ENCODE measurements around the gene MPEG1. TPM values are rescaled to one million over a fixed set of nuclear protein-coding genes. Genes with fewer than 3 reads are reported as not detected.

Gene MPEG1
- total RNA-seq, 4 donors from 2014 or later: 3.6 to 35.5 (median 11.4) TPM

GRCh38 chr11:59225017-59225416 is 12.3 kb upstream of the MPEG1 start:
- Histone ChIP-seq H3K4me1 (peaks cover 0 to 30% (median 6%) of the 10 kb centered on the region in 3 donors), H3K27ac (peak overlapping the region in 2 of 4 donors; percentile 60 to 69), H3K4me3 (no peak overlapping the region), H3K9me3 (no peaks in the 10 kb centered on the region), H3K27me3 (no peaks in the 10 kb centered on the region), H3K36me3 (no peaks in the 10 kb centered on the region)
- ATAC-seq: no peak
- no peak for TF ChIP-seq POLR2AphosphoS5 (IDR thresholded peaks at IDR 0.05)
- TF ChIP-seq POLR2A (IDR thresholded peaks at IDR 0.05): no peak
- TF ChIP-seq EP300 (IDR thresholded peaks at IDR 0.05): no peak
- TF ChIP-seq, protein P1, sequence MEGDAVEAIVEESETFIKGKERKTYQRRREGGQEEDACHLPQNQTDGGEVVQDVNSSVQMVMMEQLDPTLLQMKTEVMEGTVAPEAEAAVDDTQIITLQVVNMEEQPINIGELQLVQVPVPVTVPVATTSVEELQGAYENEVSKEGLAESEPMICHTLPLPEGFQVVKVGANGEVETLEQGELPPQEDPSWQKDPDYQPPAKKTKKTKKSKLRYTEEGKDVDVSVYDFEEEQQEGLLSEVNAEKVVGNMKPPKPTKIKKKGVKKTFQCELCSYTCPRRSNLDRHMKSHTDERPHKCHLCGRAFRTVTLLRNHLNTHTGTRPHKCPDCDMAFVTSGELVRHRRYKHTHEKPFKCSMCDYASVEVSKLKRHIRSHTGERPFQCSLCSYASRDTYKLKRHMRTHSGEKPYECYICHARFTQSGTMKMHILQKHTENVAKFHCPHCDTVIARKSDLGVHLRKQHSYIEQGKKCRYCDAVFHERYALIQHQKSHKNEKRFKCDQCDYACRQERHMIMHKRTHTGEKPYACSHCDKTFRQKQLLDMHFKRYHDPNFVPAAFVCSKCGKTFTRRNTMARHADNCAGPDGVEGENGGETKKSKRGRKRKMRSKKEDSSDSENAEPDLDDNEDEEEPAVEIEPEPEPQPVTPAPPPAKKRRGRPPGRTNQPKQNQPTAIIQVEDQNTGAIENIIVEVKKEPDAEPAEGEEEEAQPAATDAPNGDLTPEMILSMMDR (IDR thresholded peaks at IDR 0.05): no peak
- 85 to 100% methylated on average over 1 of the region's 1 CpG for WGBS, 2 donors (ENCODE audit: low coverage in 1 of 2)

- Histone ChIP-seq H3K4me1 (peaks cover 0 to 30% (median 6%) of the 10 kb centered on the region in 3 donors), H3K9me3 (no peaks in the 10 kb centered on the region), H3K27ac (peak overlapping the region in 3 of 4 donors; percentile 55 to 69 (median 60)), H3K36me3 (no peaks in the 10 kb centered on the region), H3K27me3 (no peaks in the 10 kb centered on the region), H3K4me3 (no peak overlapping the region)
- WGBS, 2 donors (ENCODE audit: low coverage in 1 of 2): 28 to 29% methylated on average over 4 of the region's 4 CpGs
- ATAC-seq: peak; percentile 84
- TF ChIP-seq POLR2A (IDR thresholded peaks at IDR 0.05): no peak
- peak; percentile 63 for TF ChIP-seq POLR2AphosphoS5 (IDR thresholded peaks at IDR 0.05)
These were observed 11.7 kb upstream of the MPEG1 start for GRCh38 chr11:59224351-59224928.

GRCh38 chr11:59223611-59224010 is 10.9 kb upstream of the MPEG1 start:
- Histone ChIP-seq H3K36me3 (no peaks in the 10 kb centered on the region), H3K4me1 (peaks cover 0 to 30% (median 6%) of the 10 kb centered on the region in 3 donors), H3K27ac (peak overlapping the region in 3 of 4 donors; percentile 55 to 69 (median 60)), H3K27me3 (no peaks in the 10 kb centered on the region), H3K9me3 (no peaks in the 10 kb centered on the region), H3K4me3 (no peak overlapping the region)
- WGBS, 2 donors (ENCODE audit: low coverage in 1 of 2): 40 to 48% methylated on average over 2 of the region's 2 CpGs
- TF ChIP-seq POLR2AphosphoS5 (IDR thresholded peaks at IDR 0.05) (no peak), POLR2A (IDR thresholded peaks at IDR 0.05) (no peak), EP300 (IDR thresholded peaks at IDR 0.05) (no peak)
- TF ChIP-seq, protein P1 (IDR thresholded peaks at IDR 0.05): no peak
- ATAC-seq: no peak

DNA sequence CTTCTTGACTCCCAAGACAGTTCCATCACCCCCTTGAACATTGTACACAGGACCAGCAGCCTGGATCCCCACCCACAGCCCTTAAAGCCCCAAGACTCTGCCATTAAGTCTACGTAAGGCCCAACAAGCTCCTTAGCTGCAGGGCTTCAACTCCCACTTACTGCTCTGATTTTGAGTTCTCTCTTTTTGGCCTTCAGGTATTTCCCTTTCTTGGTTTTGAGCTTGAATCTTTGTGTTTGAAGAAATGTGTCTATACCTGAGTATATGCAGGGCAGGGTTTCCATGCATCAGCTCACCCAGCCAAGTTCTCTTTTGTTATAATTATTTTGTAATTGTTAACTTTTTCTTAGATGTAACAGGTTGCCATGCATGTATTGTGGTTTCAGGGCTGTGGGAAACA is 10.4 kb upstream of the MPEG1 start:
- H3K27ac ChIP-seq: peak overlapping the region in 3 of 4 donors; percentile 55 to 69 (median 60)

DNA sequence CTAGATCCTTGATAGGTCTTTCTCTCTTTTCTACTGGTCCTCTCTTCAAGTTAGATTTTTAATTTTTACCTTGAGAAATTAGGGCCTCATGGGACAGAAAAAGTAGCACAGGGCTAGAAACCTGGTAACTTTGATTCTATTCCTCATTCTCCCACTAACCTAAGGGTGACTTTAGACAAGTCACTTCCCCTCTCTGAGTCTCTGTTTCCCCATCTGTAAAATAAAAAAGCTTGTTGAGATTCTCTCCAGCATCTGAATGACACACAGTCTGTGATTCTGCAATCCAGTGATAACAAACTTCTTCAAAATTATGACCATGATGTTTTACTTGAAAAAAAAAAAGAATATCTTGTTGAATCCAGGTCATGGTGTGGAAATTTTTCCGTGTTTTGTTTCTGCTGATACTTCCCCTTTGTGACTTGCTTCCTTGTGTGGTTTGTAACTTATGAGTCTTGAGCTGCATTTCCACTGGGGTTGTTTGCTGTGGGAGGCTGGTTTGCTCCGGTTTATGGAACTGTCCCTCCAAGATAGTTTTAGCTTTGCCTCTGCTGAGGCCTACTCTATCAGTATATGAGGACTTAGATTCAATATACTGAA is 9.8 kb upstream of the MPEG1 start:
- Histone ChIP-seq H3K4me1 (peaks cover 0 to 30% (median 6%) of the 10 kb centered on the region in 3 donors), H3K27ac (peak overlapping the region in 3 of 4 donors; percentile 51 to 60 (median 55)), H3K4me3 (no peak overlapping the region), H3K27me3 (no peaks in the 10 kb centered on the region), H3K36me3 (no peaks in the 10 kb centered on the region), H3K9me3 (no peaks in the 10 kb centered on the region)
- TF ChIP-seq EP300 (IDR thresholded peaks at IDR 0.05) (no peak), POLR2AphosphoS5 (IDR thresholded peaks at IDR 0.05) (no peak), POLR2A (IDR thresholded peaks at IDR 0.05) (no peak)
- TF ChIP-seq, protein P1 (IDR thresholded peaks at IDR 0.05): no peak
- no peak for ATAC-seq
- 81 to 95% methylated on average over 2 of the region's 2 CpGs for WGBS, 2 donors (ENCODE audit: low coverage in 1 of 2)

More for the DNA sequence above, 10.4 kb upstream of the MPEG1 start:
- 91 to 100% methylated on average over 1 of the region's 1 CpG for WGBS, 2 donors (ENCODE audit: low coverage in 1 of 2)
- H3K27me3 ChIP-seq: no peaks in the 10 kb centered on the region
- H3K9me3 ChIP-seq: no peaks in the 10 kb centered on the region
- H3K4me1 ChIP-seq: peaks cover 0 to 30% (median 6%) of the 10 kb centered on the region in 3 donors
- no peak for ATAC-seq
- H3K4me3 ChIP-seq: no peak overlapping the region
- H3K36me3 ChIP-seq: no peaks in the 10 kb centered on the region
- TF ChIP-seq POLR2AphosphoS5 (IDR thresholded peaks at IDR 0.05) (no peak), POLR2A (IDR thresholded peaks at IDR 0.05) (no peak), EP300 (IDR thresholded peaks at IDR 0.05) (no peak)
- TF ChIP-seq, protein P1 (IDR thresholded peaks at IDR 0.05): no peak
